Anterior cingulate cortex (tissue), 58 donors: ENCODE measurements around the gene ASB18.

Experiments used
- DNase-seq, 58 donors: peaks; one replicate each; lab custom pipeline; 2025; lab: John Stamatoyannopoulos, UW

The ASB18 gene

GRCh38 chr2:236177967-236178889, 86.0 kb downstream of the ASB18 start:
- peak in 11 of 58 donors; percentile 6 to 46 (median 16) for DNase-seq

GRCh38 chr2:236177604-236177966, 86.6 kb downstream of the ASB18 start:
- no peak for DNase-seq

- DNase-seq: no peak
These were observed 87.3 kb downstream of the ASB18 start for GRCh38 chr2:236176951-236177350.

- no peak for DNase-seq
These were observed 87.8 kb downstream of the ASB18 start for GRCh38 chr2:236176417-236176816.

- no peak for DNase-seq
These were observed 88.6 kb downstream of the ASB18 start for GRCh38 chr2:236175548-236176150.

- DNase-seq: no peak
These were observed 90.2 kb downstream of the ASB18 start for GRCh38 chr2:236173729-236174607.

GRCh38 chr2:236173036-236173728, 91.0 kb downstream of the ASB18 start:
- DNase-seq: no peak

GRCh38 chr2:236172255-236173035, 91.8 kb downstream of the ASB18 start:
- no peak for DNase-seq

- peak in 1 of 58 donors; percentile 60 for DNase-seq
These were observed 92.4 kb downstream of the ASB18 start for GRCh38 chr2:236171680-236172254.

GRCh38 chr2:236171181-236171679, 93.0 kb downstream of the ASB18 start:
- no peak for DNase-seq

GRCh38 chr2:236170590-236171165, 93.5 kb downstream of the ASB18 start:
- no peak for DNase-seq

GRCh38 chr2:236169741-236170589, 94.2 kb downstream of the ASB18 start:
- no peak for DNase-seq

- DNase-seq: peak in 1 of 58 donors; percentile 21
These were observed 95.0 kb downstream of the ASB18 start for GRCh38 chr2:236169151-236169721.

- peak in 9 of 58 donors; percentile 5 to 48 (median 17) for DNase-seq
These were observed 95.8 kb downstream of the ASB18 start, which contains the start of gene GBX2 for GRCh38 chr2:236168110-236169080. Gene GBX2, minus strand, starts transcription at chr2:236168386. Its CDS starts 415 bp downstream, at chr2:236167971.

- no peak for DNase-seq
These were observed 96.7 kb downstream of the ASB18 start for GRCh38 chr2:236167297-236168109.
